Measurements from ENCODE around the gene ATM.

- TF ChIP-seq EZH2 (IDR thresholded peaks at IDR 0.05; ENCODE audit: low read length, missing control alignments), result no peak
- no peak for TF ChIP-seq CTCF (conservative IDR thresholded peaks at IDR 0.05 in 1 of 2, IDR thresholded peaks at IDR 0.05 in 1 of 2; ENCODE audit: low read depth in 1 of 2, low read length in 2 of 2)
Observed at GRCh38 chr11:108241330-108242037, 18.6 kb downstream of the ATM start.
